T-helper 2 cell (primary cell): ENCODE results near the gene HMMR.
"Not testable (repeated sequence)": the region's sequence is repeated elsewhere in the genome, so short reads cannot be mapped to it uniquely, and the experiment has no call there.

Experiments
- DNase-seq, 5 experiments: peaks; one replicate each; pipeline versions ENCODE4 v3.0.0 to v3.0.0-alpha.2; 2012 to 2022

The HMMR gene

GRCh38 chr5:163506726-163507125 lies 46.3 kb downstream of the HMMR start:
- peak in 1 of 5 experiments; percentile 63 for DNase-seq

- no peak for DNase-seq
Measured at GRCh38 chr5:163508753-163509152, 48.3 kb downstream of the HMMR start.

DNA sequence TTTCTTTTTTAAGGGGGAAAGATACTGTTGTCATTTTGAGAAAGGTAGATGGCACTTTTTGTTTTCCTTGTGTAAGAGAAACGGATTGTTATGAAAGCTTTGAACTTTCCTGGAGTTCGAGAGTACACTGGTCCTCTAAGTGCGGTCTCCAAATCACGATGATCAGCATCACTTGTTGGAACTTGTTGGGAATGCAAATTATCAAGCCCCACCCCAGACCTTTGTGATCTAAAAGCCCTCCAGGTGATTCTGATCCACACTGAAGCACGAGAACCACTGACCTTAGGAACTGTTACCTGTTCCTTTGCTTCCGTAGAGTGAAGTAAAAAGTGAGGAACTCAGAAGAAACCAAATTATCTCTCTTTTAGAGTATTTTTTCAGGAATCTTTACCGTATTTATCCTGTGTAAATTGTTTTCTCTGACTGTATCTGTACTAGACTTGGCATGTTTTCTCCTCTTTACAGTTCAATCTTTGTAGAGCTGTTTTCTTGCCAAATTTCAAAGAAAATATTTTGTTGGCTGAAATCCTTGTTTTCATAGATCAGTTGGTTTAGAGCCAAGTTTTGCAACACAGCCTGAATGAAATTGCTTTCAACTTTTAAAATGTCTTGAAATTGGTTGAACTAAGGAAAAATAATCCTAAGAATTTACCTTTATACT lies 49.0 kb downstream of the HMMR start:
- DNase-seq: peak in 1 of 5 experiments; percentile 10

DNA sequence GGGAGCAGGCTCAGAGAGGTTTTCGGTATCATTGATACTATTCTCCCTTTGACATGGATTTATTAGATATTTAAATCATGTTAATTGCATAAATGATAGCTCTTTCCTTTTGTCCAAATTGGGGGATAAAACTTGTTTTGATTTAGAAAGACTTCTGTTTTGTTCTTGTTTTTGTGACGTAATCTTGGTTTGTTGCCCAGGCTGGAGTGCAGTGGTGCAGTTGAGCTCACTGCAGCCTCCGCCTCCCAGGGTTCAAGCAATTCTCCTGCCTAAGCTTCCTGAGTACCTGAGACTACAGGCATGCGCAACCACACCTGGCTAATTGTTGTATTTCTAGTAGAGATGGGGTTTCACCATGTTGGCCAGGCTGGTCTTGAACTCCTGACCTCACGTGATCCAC lies 52.1 kb downstream of the HMMR start:
- DNase-seq: no peak

- DNase-seq: no peak
Measured at GRCh38 chr5:163525096-163525495, 64.7 kb downstream of the HMMR start.

- DNase-seq: no peak
Measured at GRCh38 chr5:163529698-163530097, 69.3 kb downstream of the HMMR start.

- DNase-seq: no peak
Measured at GRCh38 chr5:163531272-163531671, 70.8 kb downstream of the HMMR start.

- DNase-seq: no peak
Measured at GRCh38 chr5:163532171-163533084, 72.0 kb downstream of the HMMR start.

GRCh38 chr5:163533223-163533622 lies 72.8 kb downstream of the HMMR start:
- DNase-seq: no peak

DNA sequence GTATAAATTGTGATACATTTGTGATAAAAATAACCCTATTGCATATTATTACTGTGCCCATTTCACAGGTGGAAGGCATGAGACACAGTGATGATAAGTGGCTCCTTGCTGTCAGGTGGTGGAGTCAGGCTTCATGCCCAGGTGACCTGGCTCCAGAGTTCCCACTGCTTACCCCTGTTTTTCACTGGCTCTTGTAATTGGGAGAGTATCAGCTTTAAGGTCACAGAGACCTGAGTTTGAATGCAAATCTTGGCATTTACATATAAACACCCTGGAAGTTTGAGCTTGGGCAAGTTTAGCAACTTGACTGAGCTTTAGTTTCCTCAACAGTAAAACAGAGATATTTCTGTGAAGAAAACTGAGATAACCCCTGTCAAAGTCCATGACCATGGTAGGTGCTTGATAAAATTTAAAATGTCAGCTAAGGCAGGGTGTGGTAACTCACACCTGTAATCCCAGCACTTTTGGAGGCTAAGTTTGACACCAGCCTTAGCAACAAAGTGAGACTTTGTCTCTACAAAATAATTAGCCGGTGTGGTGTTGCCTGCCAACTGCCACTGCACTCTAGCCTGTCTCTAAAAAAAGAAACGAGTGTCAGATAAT lies 74.2 kb downstream of the HMMR start:
- no peak for DNase-seq

GRCh38 chr5:163535290-163535689 lies 74.9 kb downstream of the HMMR start:
- no peak for DNase-seq

DNA sequence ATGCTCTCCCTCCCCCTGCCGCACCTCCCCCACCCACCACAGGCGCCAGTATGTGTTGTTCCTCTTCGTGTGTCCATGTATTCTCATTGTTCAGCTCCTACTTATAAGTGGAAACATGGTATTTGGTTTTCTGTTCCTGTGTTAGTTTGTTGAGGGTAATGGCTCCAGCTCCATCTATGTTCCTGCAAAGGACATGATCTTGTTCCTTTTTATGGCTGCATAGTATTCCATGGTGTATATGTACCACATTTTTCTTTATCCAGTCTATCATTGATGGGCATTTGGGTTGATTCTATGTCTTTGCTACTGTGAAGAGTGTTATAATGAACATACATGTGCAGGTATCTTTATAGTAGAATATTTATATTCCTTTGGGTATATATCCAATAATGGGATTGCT lies 76.0 kb downstream of the HMMR start:
- not testable (repeated sequence) for DNase-seq

GRCh38 chr5:163540696-163541095 lies 80.3 kb downstream of the HMMR start:
- no peak for DNase-seq
